Smooth muscle cell (in vitro differentiated cells): ENCODE results near the gene CBFA2T3. TPM values are rescaled to one million over a fixed set of nuclear protein-coding genes. Genes with fewer than 3 reads are reported as not detected.

ENCODE experiments used
- DNase-seq: peaks from one replicate; lab custom pipeline; 2025; ENCODE audit not compliant: unreplicated experiment; lab: John Stamatoyannopoulos, UW
- H2AFZ ChIP-seq: fragments of 200-600 bp; sonication (generic); 2 replicates; pipeline ENCODE4 v1.6.0; 2016; ENCODE audit warnings: antibody characterized with exemption, low read depth, mild to moderate bottlenecking
- H3F3A ChIP-seq: fragments of 200-600 bp; sonication (generic); 2 replicates; pipeline ENCODE4 v1.6.0; 2017; ENCODE audit warnings: antibody characterized with exemption, low read depth
- H3K27ac ChIP-seq: fragments of 200-600 bp; sonication (generic); 2 replicates; pipeline ENCODE4 v1.5.1; 2016; ENCODE audit warnings: low read depth, mild to moderate bottlenecking
- H3K27me3 ChIP-seq: fragments of 200-600 bp; sonication (generic); 2 replicates; pipeline ENCODE4 v1.6.1; 2016; ENCODE audit warnings: low read depth, mild to moderate bottlenecking
- H3K36me3 ChIP-seq: fragments of 200-600 bp; sonication (generic); 2 replicates; pipeline ENCODE4 v1.5.1; 2016; ENCODE audit warnings: low read depth
- H3K4me1 ChIP-seq: fragments of 200-600 bp; sonication (generic); 2 replicates; pipeline ENCODE4 v1.5.1; 2016; ENCODE audit warnings: low read depth
- H3K4me2 ChIP-seq: fragments of 200-600 bp; sonication (generic); 2 replicates; pipeline ENCODE4 v1.6.0; 2016; ENCODE audit warnings: mild to moderate bottlenecking
- H3K4me3 ChIP-seq: fragments of 200-600 bp; sonication (generic); 2 replicates; pipeline ENCODE4 v1.5.1; 2016; ENCODE audit warnings: mild to moderate bottlenecking
- H3K79me2 ChIP-seq: fragments of 200-600 bp; sonication (generic); 2 replicates; pipeline ENCODE4 v1.6.0; 2016; ENCODE audit warnings: low read depth, mild to moderate bottlenecking
- H3K9ac ChIP-seq: fragments of 200-600 bp; sonication (generic); 2 replicates; pipeline ENCODE4 v1.6.0; 2016; ENCODE audit warnings: low read depth
- H3K9me3 ChIP-seq: fragments of 200-600 bp; sonication (generic); replicated peaks from 2 replicates; pipeline ENCODE4 v1.5.1; 2016; ENCODE audit warnings: low read depth
- H4K20me1 ChIP-seq: fragments of 200-600 bp; sonication (generic); 2 replicates; pipeline ENCODE4 v1.6.0; 2016; ENCODE audit warnings: low read depth
- WGBS: methylation state at CpG from one replicate; pipeline ENCODE4 v1.1.7; 2016; ENCODE audit warnings: low lambda C conversion rate; 5-methylcytosine and 5-hydroxymethylcytosine counted together
- polyA plus RNA-seq: library from polyadenylated mRNA; unstranded; fragments of >200 nt; fragmentation: Nextera tagmentation; extraction: Ambion mirVana; gene quantifications from 2 replicates; pipeline ENCODE4 v1.2.1, GENCODE V29; 2016
- total RNA-seq: library from RNA; depleted of rRNA; stranded (reverse); fragments of >200 nt; gene quantifications from 2 replicates; pipeline ENCODE4 v1.2.3, GENCODE V29; 2014
- TF ChIP-seq, protein P1 (sequence below): fragments of 200-600 bp; sonication (generic); IDR thresholded peaks from 2 replicates; pipeline ENCODE4 v1.5.1; 2017; ENCODE audit warnings: borderline replicate concordance, mild to moderate bottlenecking, antibody characterized with exemption; ENCODE audit not compliant: insufficient read depth, poor library complexity, severe bottlenecking

CBFA2T3 gene
- total and polyA plus RNA-seq, 2 experiments from 2014 or later = 0.25 TPM; not detected in 1

DNA sequence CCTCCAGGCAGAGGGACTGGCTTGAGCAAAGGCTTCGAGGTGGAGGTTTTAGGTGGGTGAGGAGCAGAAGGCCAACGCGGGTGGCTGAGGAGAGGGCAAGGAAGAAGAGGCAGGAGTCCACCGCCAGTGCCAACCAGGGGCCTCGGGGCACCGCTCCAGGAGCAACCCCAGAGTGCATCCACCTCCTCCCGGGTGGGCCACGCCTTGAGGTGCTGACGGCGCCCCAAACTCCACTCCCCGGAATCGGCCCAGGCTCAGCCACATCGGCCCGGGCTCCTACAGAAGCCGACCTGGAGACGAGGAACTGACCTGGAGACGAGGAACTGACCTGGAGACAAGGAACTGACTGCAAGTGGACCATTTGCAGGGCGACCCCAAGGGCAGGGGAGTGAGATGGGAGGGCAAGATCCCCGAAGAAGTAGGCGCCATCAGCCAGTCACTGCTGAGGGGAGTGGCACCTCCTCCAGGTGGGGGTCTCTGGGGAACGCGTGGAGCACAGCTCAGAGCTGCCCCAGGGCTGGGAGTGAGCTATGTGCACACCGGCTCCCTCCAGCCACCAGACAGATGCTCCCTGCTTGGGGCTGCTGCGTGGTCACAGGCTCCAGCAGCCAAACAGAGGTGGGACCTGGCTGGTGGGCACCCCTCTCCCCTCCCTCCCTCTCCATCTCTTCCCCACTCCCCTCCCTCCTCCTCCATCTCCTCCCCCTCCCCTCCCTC is 29.2 kb upstream of the CBFA2T3 start:
- Histone ChIP-seq H3K9me3 (no peaks in the 10 kb centered on the region), H3K27me3 (peaks cover 13% of the 10 kb centered on the region), H3K27ac (no peak overlapping the region), H3F3A (no peaks in the 10 kb centered on the region), H3K4me1 (no peaks in the 10 kb centered on the region), H2AFZ (no peak overlapping the region), H3K9ac (no peak overlapping the region), H4K20me1 (no peaks in the 10 kb centered on the region), H3K4me2 (no peak overlapping the region), H3K4me3 (no peak overlapping the region), H3K36me3 (no peaks in the 10 kb centered on the region), H3K79me2 (no peaks in the 10 kb centered on the region)
- no peak for DNase-seq
- 84% methylated on average over 21 of the region's 24 CpGs for WGBS
- TF ChIP-seq, protein P1, sequence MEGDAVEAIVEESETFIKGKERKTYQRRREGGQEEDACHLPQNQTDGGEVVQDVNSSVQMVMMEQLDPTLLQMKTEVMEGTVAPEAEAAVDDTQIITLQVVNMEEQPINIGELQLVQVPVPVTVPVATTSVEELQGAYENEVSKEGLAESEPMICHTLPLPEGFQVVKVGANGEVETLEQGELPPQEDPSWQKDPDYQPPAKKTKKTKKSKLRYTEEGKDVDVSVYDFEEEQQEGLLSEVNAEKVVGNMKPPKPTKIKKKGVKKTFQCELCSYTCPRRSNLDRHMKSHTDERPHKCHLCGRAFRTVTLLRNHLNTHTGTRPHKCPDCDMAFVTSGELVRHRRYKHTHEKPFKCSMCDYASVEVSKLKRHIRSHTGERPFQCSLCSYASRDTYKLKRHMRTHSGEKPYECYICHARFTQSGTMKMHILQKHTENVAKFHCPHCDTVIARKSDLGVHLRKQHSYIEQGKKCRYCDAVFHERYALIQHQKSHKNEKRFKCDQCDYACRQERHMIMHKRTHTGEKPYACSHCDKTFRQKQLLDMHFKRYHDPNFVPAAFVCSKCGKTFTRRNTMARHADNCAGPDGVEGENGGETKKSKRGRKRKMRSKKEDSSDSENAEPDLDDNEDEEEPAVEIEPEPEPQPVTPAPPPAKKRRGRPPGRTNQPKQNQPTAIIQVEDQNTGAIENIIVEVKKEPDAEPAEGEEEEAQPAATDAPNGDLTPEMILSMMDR = no peak

DNA sequence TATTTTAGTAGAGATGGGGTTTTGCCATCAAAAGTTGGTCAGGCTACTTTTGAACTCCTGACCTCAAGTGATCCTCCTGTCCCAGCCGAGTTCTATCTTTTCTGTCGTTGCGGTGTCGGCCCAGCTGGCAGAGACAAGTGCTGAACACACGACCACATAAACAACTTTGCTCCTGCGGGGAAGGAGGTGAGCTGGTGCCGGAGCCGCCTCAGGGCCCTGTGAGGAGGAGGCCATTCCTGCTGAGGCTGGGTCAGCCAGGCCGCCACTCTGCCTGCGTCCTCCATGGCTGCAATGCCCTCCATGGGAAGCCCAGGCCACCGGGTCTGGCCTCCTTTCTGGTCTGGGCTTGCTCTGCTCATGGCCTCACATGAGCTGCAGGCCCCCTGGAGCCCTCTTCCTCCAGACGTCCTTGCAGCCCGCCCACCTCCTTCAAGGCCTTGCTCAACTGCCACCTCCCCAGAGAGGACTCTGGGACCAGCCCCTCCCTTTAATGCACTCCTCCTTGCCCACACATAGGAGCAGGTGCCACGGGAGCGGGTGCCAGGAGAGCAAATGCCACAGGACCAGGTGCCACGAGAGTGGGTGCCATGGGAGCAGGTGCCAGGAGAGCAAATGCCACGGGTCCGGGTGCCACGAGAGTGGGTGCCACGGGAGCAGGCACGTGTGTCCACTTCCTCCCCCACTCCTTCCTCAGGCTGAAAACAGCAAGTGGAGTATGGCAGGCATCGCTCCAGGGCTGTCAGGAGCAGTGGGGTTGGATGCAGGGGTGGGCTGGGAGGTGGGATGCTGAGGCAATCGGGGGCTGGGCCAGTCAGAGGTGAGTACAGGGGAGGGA is 28.4 kb upstream of the CBFA2T3 start:
- H3K79me2 ChIP-seq = no peaks in the 10 kb centered on the region
- no peaks in the 10 kb centered on the region for H3K36me3 ChIP-seq
- no peaks in the 10 kb centered on the region for H3K4me1 ChIP-seq
- H3F3A ChIP-seq = no peaks in the 10 kb centered on the region
- H2AFZ ChIP-seq = no peak overlapping the region
- 92% methylated on average over 23 of the region's 23 CpGs for WGBS
- no peak for DNase-seq
- peaks cover 13% of the 10 kb centered on the region for H3K27me3 ChIP-seq
- H3K9me3 ChIP-seq = no peaks in the 10 kb centered on the region
- H3K4me2 ChIP-seq = no peak overlapping the region
- H4K20me1 ChIP-seq = no peaks in the 10 kb centered on the region
- H3K9ac ChIP-seq = no peak overlapping the region
- TF ChIP-seq, protein P1 = no peak
- H3K4me3 ChIP-seq = no peak overlapping the region
- no peak overlapping the region for H3K27ac ChIP-seq

DNA sequence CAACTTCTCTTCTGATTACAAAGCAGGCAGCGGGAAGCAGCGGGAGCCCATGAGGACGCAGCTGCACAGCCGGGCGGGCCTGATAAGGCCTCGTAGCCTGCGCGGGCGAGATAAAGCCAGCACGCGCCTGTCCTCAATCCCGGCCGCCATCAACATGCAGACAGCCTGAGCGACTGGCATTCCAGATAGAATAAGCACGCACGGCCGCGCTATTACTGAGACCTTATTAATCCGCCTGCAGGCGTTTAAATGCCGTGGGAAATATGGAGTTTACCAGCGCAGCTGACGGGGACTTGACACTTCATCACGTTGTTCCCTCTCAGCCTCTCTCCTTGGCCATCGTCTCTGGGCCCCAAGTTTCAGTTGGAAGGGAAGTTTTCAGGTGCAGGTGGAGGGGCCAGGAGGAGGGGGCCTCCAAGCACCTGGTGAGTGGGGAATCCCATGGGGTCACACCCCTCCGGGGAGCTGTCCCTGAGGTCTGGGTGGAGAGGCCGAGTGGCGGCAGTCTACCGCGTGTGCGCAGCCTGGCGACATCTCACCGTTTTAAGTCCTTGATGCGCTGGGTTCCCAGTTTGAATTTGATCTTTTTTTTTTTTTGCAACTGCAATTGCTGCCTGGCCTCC is 27.3 kb upstream of the CBFA2T3 start:
- Histone ChIP-seq H3K36me3 (no peaks in the 10 kb centered on the region), H3K9me3 (no peaks in the 10 kb centered on the region), H4K20me1 (no peaks in the 10 kb centered on the region), H2AFZ (no peak overlapping the region), H3K79me2 (no peaks in the 10 kb centered on the region), H3F3A (no peaks in the 10 kb centered on the region), H3K27ac (no peak overlapping the region), H3K27me3 (peaks cover 13% of the 10 kb centered on the region), H3K9ac (no peak overlapping the region), H3K4me2 (peak overlapping the region; percentile 36), H3K4me3 (no peak overlapping the region), H3K4me1 (no peaks in the 10 kb centered on the region)
- TF ChIP-seq, protein P1 = no peak
- DNase-seq = no peak
- WGBS = 48% methylated on average over 34 of the region's 34 CpGs
